HG03378 (cell line): Measurements from ENCODE around the gene D2HGDH.

Source experiments
- ATAC-seq: cut with Tn5 transposase; IDR thresholded peaks from one replicate; pipeline ENCODE4 v1.9.1; 2021; ENCODE audit warnings: mild to moderate bottlenecking, moderate library complexity; ENCODE audit not compliant: unreplicated experiment

D2HGDH gene

DNA sequence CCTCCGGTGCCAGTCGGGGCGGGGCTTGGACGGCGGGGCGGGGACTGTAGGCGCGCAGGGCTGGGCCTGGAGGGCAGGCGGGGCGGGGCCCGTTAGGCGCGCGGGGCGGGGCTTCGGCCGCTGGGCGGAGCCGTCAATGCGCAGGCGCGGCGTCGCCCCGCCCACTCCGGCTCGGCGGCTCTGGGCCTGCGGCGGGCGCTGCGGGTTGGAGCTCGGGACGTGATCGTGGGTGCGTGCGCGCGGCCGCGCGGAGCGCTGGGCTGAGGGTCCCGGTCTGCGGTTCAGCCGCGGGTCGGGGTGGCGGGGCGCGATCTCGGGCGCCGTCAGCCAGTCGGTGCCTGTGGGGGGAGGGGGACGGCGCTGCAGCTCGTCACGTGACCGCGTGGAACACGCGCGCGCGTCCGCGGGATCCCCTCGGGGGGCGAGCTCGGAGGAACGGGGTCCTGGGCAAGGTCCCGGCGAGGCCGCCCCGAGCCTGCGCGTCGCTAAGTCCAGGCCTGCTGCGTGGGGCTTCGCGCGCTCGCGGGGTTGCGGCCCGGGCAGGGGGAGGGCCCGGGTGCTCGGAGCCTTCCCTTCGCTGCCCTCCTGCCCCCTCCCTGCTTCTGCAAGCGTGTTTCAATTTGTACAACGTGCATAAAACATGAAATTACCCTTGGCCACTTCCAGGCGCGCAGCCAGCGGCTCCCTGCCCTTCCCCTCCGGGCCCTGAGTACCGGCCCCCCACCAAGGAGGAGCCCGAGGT is at the start of gene D2HGDH:
Gene D2HGDH, plus strand, starts transcription at position 164 of the 742 bp plus-strand sequence. CDS start 595 bp downstream, outside the sequence.
- no peak for ATAC-seq

DNA sequence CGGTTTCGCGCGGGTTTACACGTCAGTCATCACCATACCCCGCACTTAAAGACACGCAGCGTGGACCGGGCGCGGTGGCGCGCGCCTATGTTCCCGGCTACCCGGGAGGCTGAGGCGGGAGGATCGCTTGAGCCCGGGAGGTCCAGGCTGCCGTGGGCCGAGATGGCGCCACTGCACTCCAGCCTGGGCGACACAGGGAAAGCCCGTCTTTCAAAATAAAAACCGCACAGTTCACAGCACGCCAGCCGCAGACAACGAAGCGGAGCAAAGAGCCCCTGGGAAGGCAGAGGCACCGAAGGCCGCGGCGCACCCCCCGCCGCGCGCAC is 48.1 kb upstream of the D2HGDH start:
- no peak for ATAC-seq

DNA sequence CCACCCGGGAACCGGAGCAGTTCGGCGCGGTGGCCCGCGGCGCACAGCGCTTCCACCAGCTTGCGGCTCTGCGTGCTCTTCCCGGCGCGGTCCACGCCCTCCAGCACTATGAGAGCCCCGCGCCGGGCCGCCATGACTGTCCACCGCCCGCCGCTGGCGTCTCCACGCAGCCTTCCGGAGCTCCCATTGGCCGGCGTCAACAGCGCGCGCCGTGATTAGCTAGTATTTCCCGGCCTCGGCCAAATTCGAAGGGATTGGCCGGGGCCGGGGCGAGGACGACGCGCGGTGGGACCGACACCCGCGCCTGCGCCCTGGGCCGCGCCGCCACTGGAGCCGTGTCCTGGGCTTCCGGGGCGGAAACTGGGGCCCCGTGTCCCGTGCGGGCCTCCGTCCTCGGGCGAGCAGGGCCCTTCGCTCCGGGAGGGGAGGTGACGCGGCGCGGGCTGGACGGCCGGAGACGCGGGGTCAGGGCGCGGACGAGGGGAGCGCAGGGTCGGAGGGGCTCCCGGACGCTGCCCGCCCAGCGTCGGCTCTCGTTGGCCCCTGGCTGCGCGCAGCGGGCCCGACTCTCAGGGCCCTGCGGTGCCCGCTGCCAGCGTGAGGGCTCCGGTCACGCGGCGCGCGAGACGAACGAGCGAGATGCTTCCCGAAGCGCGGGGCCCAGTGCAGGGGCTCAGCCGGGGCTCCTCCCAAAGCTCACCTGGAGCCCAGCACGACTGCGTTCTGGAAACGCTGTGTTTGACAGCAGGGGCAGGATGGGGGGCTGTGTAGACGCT is 47.6 kb upstream of the D2HGDH start, which contains the start of gene DTYMK:
Gene DTYMK, minus strand, starts transcription at position 166 of the 776 bp plus-strand sequence. Its CDS starts 32 bp downstream, at position 134.
- peak; percentile 85 for ATAC-seq

GRCh38 chr2:241689306-241689705 is 45.1 kb upstream of the D2HGDH start:
- no peak for ATAC-seq

DNA sequence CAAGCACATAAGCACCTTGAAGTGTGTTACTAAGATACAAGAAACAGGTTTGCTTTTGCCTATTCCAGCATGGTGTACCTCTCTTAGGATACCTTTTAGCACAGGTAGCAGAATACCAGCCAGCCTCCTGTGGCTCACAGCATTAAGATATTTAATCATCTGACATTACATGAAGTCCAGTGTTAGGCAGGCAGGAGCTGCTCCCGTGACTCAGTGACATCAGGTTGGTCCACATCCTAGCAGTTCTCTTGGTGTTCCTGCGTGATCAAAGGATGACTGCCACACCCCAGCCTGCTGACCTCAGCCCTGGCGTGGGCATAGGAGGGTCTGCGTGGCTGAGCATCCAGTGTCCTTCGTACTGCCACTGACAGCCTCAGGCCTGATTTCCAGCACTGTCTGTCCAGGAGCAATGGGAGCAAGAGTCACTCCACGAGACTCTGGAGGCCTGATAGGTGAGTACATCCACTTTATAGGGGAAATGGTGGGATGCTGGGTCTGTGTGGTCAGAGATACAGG is 44.2 kb upstream of the D2HGDH start:
- ATAC-seq, result no peak

DNA sequence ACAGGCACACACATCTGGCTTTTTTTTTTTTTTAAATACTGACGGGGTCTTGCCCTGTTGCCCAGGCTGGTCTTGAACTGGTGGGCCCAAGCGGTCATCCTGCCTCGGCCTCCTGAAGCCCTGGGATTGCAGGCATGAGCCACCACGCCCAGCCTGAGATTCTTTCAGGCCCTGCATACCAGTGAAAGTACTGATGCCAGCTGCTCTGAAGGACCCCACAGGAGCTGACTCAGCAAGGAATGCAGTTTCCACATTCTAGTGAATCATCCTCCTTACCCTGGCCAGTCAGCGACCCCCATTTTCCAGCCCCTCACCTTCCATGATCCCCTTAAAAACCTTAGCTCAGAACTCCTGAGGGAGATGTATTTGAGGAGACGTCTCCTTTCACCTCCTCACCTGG is 42.0 kb upstream of the D2HGDH start:
- ATAC-seq, result no peak

DNA sequence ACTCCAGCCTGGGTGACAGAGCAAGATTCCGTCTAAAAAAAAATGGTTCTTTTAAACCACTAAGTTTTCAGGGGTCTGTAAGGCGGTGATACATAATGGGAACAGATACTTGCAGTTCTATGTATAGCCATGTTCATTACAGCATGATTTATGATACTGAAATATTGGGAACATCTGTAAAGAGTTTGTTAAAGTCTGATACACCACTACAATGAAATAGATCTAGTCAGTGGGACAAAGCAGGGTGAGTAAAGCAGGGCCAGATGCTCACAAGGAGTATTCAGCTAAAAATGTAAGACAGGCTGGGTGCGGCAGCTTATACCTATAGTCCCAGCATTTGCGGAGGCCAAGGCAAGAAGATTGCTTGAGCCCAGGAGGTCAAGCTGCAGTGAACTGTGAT is 38.8 kb upstream of the D2HGDH start:
- ATAC-seq, result no peak

GRCh38 chr2:241701149-241701398 is 33.4 kb upstream of the D2HGDH start:
- ATAC-seq, result no peak

DNA sequence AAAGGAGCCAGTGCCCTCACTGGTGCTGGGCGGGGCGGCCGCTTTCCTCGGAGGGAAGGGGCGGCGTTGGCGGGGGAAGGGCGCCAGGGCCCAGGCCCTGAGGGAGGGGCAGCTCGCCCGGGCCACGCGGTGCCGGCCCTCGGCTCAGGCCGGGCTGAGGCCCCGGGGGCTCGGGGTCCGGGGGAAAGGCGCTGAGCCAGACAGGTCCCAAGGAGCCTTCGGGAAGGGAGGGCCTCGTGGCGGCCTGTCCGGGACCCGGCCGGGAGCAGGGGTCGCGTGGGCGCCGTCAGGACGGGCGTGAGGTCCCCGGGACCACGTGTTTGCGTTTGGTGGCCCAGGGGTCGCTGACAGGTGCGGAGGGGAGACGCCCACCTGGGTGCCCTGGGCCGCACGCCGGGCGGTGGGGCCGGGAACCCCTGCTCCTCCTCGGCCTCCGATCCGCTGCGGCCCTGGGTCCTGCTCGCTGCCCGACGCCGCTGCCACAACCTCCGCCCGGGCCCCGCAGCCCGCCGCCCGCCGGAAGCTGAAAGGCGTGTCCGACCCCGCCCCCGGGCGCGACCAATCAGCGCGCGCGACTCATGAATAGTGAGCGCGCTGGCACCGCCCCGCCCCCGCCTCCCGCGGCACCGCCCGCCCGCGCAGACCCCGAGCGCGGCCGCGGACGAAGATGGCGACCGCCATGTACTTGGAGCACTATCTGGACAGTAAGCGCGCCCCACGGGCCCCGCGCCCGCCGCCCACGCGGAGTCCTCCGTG is 32.9 kb upstream of the D2HGDH start, which contains the start of gene ING5:
Gene ING5, plus strand, starts transcription at position 641 of the 756 bp plus-strand sequence. Its CDS starts 27 bp downstream, at position 668.
- ATAC-seq, result peak; percentile 34

- peak; percentile 79 for ATAC-seq
Measured at GRCh38 chr2:241702155-241703031, 32.0 kb upstream of the D2HGDH start.

- ATAC-seq, result peak; percentile 0
Measured at GRCh38 chr2:241703032-241703604, 31.3 kb upstream of the D2HGDH start.

DNA sequence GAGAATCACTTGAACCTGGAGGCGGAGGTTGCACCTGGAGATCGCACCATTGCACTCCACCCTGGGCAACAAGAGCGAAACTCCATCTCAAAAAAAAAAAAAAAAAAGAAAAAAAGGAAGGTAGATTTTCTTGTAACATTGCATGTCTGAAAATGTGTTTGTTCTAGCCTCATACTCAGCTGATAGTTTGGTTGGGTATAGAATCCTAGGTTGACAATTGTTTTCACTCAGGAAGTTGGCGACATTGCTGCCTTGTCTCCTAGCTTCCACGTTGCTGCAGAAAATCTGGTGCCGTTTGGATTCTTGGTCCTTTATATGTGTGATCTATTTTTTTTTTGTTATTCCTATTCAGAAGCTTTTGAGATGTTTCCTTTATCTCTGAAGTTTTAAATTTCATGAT is 27.9 kb upstream of the D2HGDH start:
- ATAC-seq, result no peak

DNA sequence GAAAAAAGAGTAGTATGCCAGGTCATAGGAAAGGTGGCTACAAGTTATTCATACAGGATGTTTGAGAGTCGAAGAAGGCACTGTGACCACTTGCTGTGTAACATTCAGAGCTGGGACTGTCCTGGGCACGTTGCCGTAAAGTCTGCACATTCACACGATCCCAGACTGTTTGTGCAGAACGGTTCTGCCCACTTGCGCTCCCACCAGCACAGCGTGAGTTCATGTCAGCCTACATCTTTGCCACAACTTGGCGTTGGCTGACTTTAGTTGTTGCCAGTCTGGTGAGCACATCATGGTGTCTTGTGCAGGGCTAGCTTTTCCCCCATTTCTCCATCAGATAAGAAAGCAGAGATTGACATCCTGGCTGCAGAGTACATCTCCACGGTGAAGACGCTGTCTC is 25.6 kb upstream of the D2HGDH start:
- no peak for ATAC-seq

DNA sequence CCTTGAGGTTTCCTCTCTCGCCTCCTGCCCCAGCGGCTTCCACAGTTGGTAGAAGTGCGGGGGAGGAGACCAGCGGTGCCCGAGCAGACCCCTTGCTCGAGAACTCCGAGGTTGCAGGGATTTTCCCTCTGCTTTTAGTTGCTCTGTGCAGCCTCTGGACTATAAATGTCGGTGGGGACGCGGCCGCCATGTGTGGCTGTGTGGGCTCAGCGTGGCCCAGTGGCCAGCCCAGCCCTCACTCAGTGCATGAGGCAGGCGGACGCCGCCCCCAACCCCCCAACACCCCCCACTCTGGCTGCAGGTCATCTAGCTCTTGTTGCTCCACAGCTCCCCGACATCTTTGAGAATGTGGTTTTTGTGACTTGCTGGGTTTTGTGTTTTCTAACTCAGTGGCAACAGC is 15.3 kb upstream of the D2HGDH start:
- no peak for ATAC-seq

DNA sequence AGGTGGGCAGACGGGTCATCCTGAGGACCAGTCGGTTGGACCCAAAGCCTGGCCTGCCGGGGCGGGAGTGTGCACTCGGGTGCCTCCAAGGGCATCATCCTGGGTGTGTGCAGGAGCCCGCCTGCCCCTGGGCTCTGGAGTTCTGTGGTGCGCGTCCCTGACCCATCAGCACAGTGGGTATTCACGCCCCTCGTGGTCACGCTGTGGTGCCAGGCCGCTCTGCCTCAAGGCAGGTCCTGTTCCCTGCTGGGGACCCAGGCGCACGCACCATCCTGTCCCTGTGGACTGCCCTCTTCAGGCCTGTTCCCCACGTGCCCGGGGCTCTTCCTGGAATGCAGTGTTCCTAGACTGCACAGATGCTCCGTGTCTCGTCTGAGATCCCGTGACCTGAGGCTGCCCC is 14.3 kb upstream of the D2HGDH start:
- ATAC-seq, result no peak

GRCh38 chr2:241720560-241720959 is 13.9 kb upstream of the D2HGDH start:
- no peak for ATAC-seq

- ATAC-seq, result no peak
Measured at GRCh38 chr2:241721852-241722251, 12.6 kb upstream of the D2HGDH start.

DNA sequence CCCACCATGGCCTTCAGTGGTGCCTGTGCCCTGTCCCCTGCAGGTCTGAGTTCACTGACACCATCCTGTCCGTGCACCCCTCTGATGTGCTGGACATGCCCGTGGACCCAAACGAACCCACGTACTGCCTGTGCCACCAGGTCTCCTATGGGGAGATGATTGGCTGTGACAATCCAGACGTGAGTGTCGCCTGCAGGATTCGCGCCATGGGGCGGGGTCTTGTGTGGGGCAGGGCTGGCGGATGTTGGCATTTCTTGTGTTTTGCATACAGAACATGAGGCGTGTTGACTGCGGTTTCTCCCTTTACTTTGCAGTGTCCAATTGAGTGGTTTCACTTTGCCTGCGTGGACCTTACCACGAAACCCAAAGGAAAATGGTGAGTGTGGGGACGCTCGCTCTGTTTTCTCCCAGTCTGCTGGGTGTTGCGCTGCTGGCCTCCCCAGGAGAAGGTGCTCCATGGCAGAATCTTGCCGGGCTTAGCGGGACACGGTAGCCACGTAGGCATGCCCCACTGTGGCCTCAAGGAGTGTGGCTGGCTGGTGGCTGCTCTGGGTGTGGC is 11.5 kb upstream of the D2HGDH start:
- no peak for ATAC-seq

- ATAC-seq, result no peak
Measured at GRCh38 chr2:241724259-241724974, 10.0 kb upstream of the D2HGDH start.
